GM18507 (cell line): ENCODE data around the gene C10orf67.
"Not testable (repeated sequence)": the region's sequence is repeated elsewhere in the genome, so short reads cannot be mapped to it uniquely, and the experiment has no call there.

ENCODE experiments used
- DNase-seq: peaks from one replicate; pipeline ENCODE4 v3.0.0; 2011; ENCODE audit warnings: low read depth; ENCODE audit not compliant: insufficient read length; ENCODE audit errors: extremely low spot score
- FAIRE-seq: peaks from 2 replicates; lab custom pipeline; 2011; peaks lifted over from hg19 to GRCh38; lab: Jason Lieb, UNC

The C10orf67 gene

GRCh38 chr10:23363793-23364135, 19.2 kb upstream of the C10orf67 start:
- DNase-seq (no peak), FAIRE-seq (no peak)

- no peak for DNase-seq
- peak; percentile 83 for FAIRE-seq
Observed at GRCh38 chr10:23362879-23363792, 18.5 kb upstream of the C10orf67 start.

- FAIRE-seq: peak; percentile 81
- no peak for DNase-seq
Observed at GRCh38 chr10:23362069-23362830, 17.7 kb upstream of the C10orf67 start.

GRCh38 chr10:23361665-23362064, 17.1 kb upstream of the C10orf67 start:
- no peak for DNase-seq
- FAIRE-seq: no peak

GRCh38 chr10:23359692-23360380, 15.2 kb upstream of the C10orf67 start:
- FAIRE-seq: no peak
- DNase-seq: no peak

- DNase-seq (no peak), FAIRE-seq (no peak)
Observed at GRCh38 chr10:23358357-23358756, 13.8 kb upstream of the C10orf67 start.

GRCh38 chr10:23354630-23355279, 10.2 kb upstream of the C10orf67 start:
- DNase-seq (no peak), FAIRE-seq (peak; percentile 12)

- DNase-seq (no peak), FAIRE-seq (no peak)
Observed at GRCh38 chr10:23351926-23352519, 7.4 kb upstream of the C10orf67 start.

GRCh38 chr10:23350706-23351105, 6.1 kb upstream of the C10orf67 start:
- DNase-seq: not testable (repeated sequence)

GRCh38 chr10:23345861-23346260, 1.3 kb upstream of the C10orf67 start:
- DNase-seq (no peak), FAIRE-seq (peak; percentile 42)

More at GRCh38 chr10:23350706-23351105, 6.1 kb upstream of the C10orf67 start:
- not testable (repeated sequence) for FAIRE-seq

- DNase-seq: no peak
- FAIRE-seq: peak; percentile 21
Observed at GRCh38 chr10:23343591-23344240, 881 bp downstream of the C10orf67 start.

- DNase-seq (no peak), FAIRE-seq (no peak)
Observed at GRCh38 chr10:23342213-23342884, 2.2 kb downstream of the C10orf67 start.

GRCh38 chr10:23341004-23341403, 3.6 kb downstream of the C10orf67 start:
- DNase-seq: no peak
- peak; percentile 78 for FAIRE-seq

GRCh38 chr10:23340354-23340753, 4.2 kb downstream of the C10orf67 start:
- FAIRE-seq (peak; percentile 5), DNase-seq (no peak)

- DNase-seq (no peak), FAIRE-seq (no peak)
Observed at GRCh38 chr10:23338886-23339285, 5.7 kb downstream of the C10orf67 start.

- FAIRE-seq (no peak), DNase-seq (no peak)
Observed at GRCh38 chr10:23338155-23338828, 6.3 kb downstream of the C10orf67 start.

- no peak for DNase-seq
- no peak for FAIRE-seq
Observed at GRCh38 chr10:23337616-23338015, 7.0 kb downstream of the C10orf67 start.
